ENCODE measurements around the gene OR5K1. TPM values are rescaled to one million over a fixed set of nuclear protein-coding genes. Genes with fewer than 3 reads are reported as not detected.

OR5K1 gene
- total RNA-seq, 1 donor from 2014 or later: not detected

DNA sequence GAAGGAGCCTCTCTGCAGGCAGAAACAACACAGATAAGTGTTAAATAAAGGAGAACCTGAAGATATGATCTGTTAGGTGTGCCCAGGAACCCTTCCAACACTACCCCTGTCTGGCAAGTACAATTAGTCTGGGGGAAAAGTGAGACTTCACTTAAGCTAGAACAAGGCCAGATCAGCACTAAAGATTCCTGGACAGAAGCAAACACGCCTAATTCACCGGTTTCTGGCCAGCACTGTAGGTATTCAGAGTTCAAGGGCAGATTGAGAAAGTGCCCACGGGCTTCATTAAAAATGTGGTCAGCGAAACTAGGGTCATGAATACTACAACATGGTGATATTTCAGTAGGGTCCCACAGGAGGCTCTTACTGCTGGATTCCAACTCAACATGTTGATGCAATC is 28.6 kb upstream of the OR5K1 start:
- Mint-ChIP-seq H3K9me3 (ENCODE audit: unreplicated experiment) (peaks cover 6% of the 10 kb centered on the region), H3K4me3 (ENCODE audit: unreplicated experiment) (no peak overlapping the region), H3K4me1 (ENCODE audit: low read depth, unreplicated experiment) (no peaks in the 10 kb centered on the region), H3K36me3 (ENCODE audit: low read depth, unreplicated experiment) (no peaks in the 10 kb centered on the region), H3K27me3 (ENCODE audit: low read depth, unreplicated experiment) (no peaks in the 10 kb centered on the region), H3K27ac (ENCODE audit: unreplicated experiment) (no peak overlapping the region)
- no peaks in the 10 kb centered on the region for H3K79me2 ChIP-seq (ENCODE audit: insufficient read depth, low read length)
- no peaks in the 10 kb centered on the region for H3K9me3 ChIP-seq (ENCODE audit: insufficient read depth, low read depth, low read length)
- H3K4me3 ChIP-seq (ENCODE audit: insufficient read depth, low read depth, low read length): no peak overlapping the region
- H3K27me3 ChIP-seq (ENCODE audit: insufficient read depth, low read length): no peaks in the 10 kb centered on the region
- no peak overlapping the region for H3K4me2 ChIP-seq (ENCODE audit: low read length)
- no peaks in the 10 kb centered on the region for H3K36me3 ChIP-seq (ENCODE audit: insufficient read depth, low read length)
- H4K20me1 ChIP-seq (ENCODE audit: insufficient read depth, low read length): no peaks in the 10 kb centered on the region
- DNase-seq (ENCODE audit: low read depth) (no peak), FAIRE-seq (no peak)
- no peak overlapping the region for H3K27ac ChIP-seq (ENCODE audit: low read depth, low read length)
- no peaks in the 10 kb centered on the region for H3K4me1 ChIP-seq (ENCODE audit: insufficient read depth, low read length)
- no peak overlapping the region for H3K9ac ChIP-seq (ENCODE audit: low read length)
- no peak for TF ChIP-seq EZH2 (IDR thresholded peaks at IDR 0.05; ENCODE audit: insufficient read depth, low read length)
- TF ChIP-seq, protein P1, sequence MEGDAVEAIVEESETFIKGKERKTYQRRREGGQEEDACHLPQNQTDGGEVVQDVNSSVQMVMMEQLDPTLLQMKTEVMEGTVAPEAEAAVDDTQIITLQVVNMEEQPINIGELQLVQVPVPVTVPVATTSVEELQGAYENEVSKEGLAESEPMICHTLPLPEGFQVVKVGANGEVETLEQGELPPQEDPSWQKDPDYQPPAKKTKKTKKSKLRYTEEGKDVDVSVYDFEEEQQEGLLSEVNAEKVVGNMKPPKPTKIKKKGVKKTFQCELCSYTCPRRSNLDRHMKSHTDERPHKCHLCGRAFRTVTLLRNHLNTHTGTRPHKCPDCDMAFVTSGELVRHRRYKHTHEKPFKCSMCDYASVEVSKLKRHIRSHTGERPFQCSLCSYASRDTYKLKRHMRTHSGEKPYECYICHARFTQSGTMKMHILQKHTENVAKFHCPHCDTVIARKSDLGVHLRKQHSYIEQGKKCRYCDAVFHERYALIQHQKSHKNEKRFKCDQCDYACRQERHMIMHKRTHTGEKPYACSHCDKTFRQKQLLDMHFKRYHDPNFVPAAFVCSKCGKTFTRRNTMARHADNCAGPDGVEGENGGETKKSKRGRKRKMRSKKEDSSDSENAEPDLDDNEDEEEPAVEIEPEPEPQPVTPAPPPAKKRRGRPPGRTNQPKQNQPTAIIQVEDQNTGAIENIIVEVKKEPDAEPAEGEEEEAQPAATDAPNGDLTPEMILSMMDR (IDR thresholded peaks at IDR 0.05; ENCODE audit: insufficient read depth, low read depth, low read length): no peak
- H2AFZ ChIP-seq (ENCODE audit: low read depth, low read length): no peak overlapping the region

DNA sequence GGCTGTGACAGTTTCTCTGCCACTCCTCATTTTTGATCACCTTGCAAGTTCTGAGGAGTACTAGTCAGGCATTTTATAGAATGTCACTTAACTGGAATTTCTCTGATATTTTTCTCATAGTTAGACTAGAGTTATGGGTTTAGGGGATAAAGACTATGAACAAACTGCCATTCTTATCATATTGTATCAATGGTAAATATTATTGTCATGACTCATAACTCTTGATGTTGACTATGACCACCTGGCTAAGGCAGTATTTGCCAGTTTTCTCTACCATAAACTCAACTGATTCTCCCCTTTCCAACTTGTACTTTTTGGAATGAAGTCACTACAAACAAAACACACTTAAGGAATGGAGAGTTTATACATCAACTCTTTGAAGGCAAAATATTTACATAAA is 22.7 kb upstream of the OR5K1 start:
- FAIRE-seq: no peak
- Histone ChIP-seq H3K4me1 (ENCODE audit: insufficient read depth, low read length) (no peaks in the 10 kb centered on the region), H3K9me3 (ENCODE audit: insufficient read depth, low read depth, low read length) (no peaks in the 10 kb centered on the region), H4K20me1 (ENCODE audit: insufficient read depth, low read length) (no peaks in the 10 kb centered on the region), H3K9ac (ENCODE audit: low read length) (no peak overlapping the region), H3K4me3 (ENCODE audit: insufficient read depth, low read depth, low read length) (no peak overlapping the region), H2AFZ (ENCODE audit: low read depth, low read length) (no peak overlapping the region), H3K27ac (ENCODE audit: low read depth, low read length) (no peak overlapping the region), H3K79me2 (ENCODE audit: insufficient read depth, low read length) (no peaks in the 10 kb centered on the region), H3K4me2 (ENCODE audit: low read length) (no peak overlapping the region), H3K36me3 (ENCODE audit: insufficient read depth, low read length) (no peaks in the 10 kb centered on the region), H3K27me3 (ENCODE audit: insufficient read depth, low read length) (no peaks in the 10 kb centered on the region)
- Mint-ChIP-seq H3K36me3 (ENCODE audit: low read depth, unreplicated experiment) (no peaks in the 10 kb centered on the region), H3K9me3 (ENCODE audit: unreplicated experiment) (no peaks in the 10 kb centered on the region), H3K27ac (ENCODE audit: unreplicated experiment) (no peak overlapping the region), H3K27me3 (ENCODE audit: low read depth, unreplicated experiment) (no peaks in the 10 kb centered on the region), H3K4me1 (ENCODE audit: low read depth, unreplicated experiment) (peaks cover 1% of the 10 kb centered on the region), H3K4me3 (ENCODE audit: unreplicated experiment) (no peak overlapping the region)
- TF ChIP-seq, protein P1 (IDR thresholded peaks at IDR 0.05; ENCODE audit: insufficient read depth, low read depth, low read length): no peak
- no peak for TF ChIP-seq EZH2 (IDR thresholded peaks at IDR 0.05; ENCODE audit: insufficient read depth, low read length)
- no peak for DNase-seq (ENCODE audit: low read depth)

DNA sequence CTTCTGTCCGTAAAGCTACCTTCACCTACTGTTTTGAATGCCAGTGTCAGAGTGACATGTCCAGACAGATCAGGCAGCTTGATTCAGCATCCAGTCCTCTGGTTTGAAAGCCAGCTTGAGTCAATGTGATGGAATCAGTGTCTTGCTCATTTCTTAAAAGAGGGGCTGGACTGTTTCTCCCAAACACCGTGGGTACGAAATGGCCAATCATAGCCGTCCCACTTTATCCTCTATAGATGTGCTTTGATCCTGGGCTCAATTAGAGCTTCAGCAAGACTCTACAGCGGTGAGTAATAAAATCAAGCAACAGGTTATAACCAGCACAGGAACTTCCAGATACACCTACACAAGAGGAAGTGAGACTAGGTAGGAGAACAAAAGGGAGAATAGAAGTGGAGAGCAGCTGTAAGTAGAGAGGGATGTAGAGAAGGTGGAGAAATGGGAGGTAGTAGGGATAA is 17.0 kb upstream of the OR5K1 start:
- H3K4me2 ChIP-seq (ENCODE audit: low read length): no peak overlapping the region
- no peak for DNase-seq (ENCODE audit: low read depth)
- Mint-ChIP-seq H3K4me3 (ENCODE audit: unreplicated experiment) (no peak overlapping the region), H3K27ac (ENCODE audit: unreplicated experiment) (peak overlapping the region; percentile 1), H3K9me3 (ENCODE audit: unreplicated experiment) (no peaks in the 10 kb centered on the region), H3K4me1 (ENCODE audit: low read depth, unreplicated experiment) (peaks cover 7% of the 10 kb centered on the region), H3K36me3 (ENCODE audit: low read depth, unreplicated experiment) (no peaks in the 10 kb centered on the region), H3K27me3 (ENCODE audit: low read depth, unreplicated experiment) (no peaks in the 10 kb centered on the region)
- H3K4me1 ChIP-seq (ENCODE audit: insufficient read depth, low read length): no peaks in the 10 kb centered on the region
- no peaks in the 10 kb centered on the region for H3K27me3 ChIP-seq (ENCODE audit: insufficient read depth, low read length)
- H3K79me2 ChIP-seq (ENCODE audit: insufficient read depth, low read length): no peaks in the 10 kb centered on the region
- no peak overlapping the region for H3K9ac ChIP-seq (ENCODE audit: low read length)
- no peaks in the 10 kb centered on the region for H3K9me3 ChIP-seq (ENCODE audit: insufficient read depth, low read depth, low read length)
- H3K36me3 ChIP-seq (ENCODE audit: insufficient read depth, low read length): no peaks in the 10 kb centered on the region
- H2AFZ ChIP-seq (ENCODE audit: low read depth, low read length): no peak overlapping the region
- no peaks in the 10 kb centered on the region for H4K20me1 ChIP-seq (ENCODE audit: insufficient read depth, low read length)
- FAIRE-seq: no peak
- no peak for TF ChIP-seq EZH2 (IDR thresholded peaks at IDR 0.05; ENCODE audit: insufficient read depth, low read length)
- TF ChIP-seq, protein P1 (IDR thresholded peaks at IDR 0.05; ENCODE audit: insufficient read depth, low read depth, low read length): no peak
- no peak overlapping the region for H3K27ac ChIP-seq (ENCODE audit: low read depth, low read length)
- no peak overlapping the region for H3K4me3 ChIP-seq (ENCODE audit: insufficient read depth, low read depth, low read length)
